Right lung (tissue), 10 donors: Measurements from ENCODE around the gene OR13C4. TPM values are rescaled to one million over a fixed set of nuclear protein-coding genes. Genes with fewer than 3 reads are reported as not detected.
"Not testable (repeated sequence)": the region's sequence is repeated elsewhere in the genome, so short reads cannot be mapped to it uniquely, and the experiment has no call there.

Experiments
- DNase-seq, 2 donors: peaks; one replicate each; pipeline ENCODE4 v3.0.0-alpha.2; 2013
- long read RNA-seq, 8 donors: transcript quantifications; one replicate each; lab custom pipeline, GENCODE V29; 2026
- polyA plus RNA-seq, 5 donors: library from polyadenylated mRNA; unstranded; fragments of 120-200 nt; gene quantifications; one replicate each; pipeline versions ENCODE4 v1.2.1 to v1.2.3, GENCODE V29; 2013; ENCODE audit warnings: inconsistent platforms in 1 of 5, low replicate concordance in 1 of 5; ENCODE audit not compliant: insufficient read length in 5 of 5, insufficient read depth in 1 of 5

The OR13C4 gene
- not detected for polyA plus RNA-seq
- long read RNA-seq, donor 1: 0 reads
- long read RNA-seq, donor 2: 0 reads
- long read RNA-seq, donor 3: 0 reads
- long read RNA-seq, donor 4: 0 reads
- long read RNA-seq, donor 5: 0 reads
- long read RNA-seq, donor 6: 0 reads
- long read RNA-seq, donor 7: 0 reads
- long read RNA-seq, donor 8: 0 reads

- DNase-seq: no peak
Measured at GRCh38 chr9:104527109-104527508, at the start of gene OR13C4. Gene OR13C4, minus strand, starts transcription at chr9:104527209. Its CDS starts 0 bp downstream, at chr9:104527209.

DNA sequence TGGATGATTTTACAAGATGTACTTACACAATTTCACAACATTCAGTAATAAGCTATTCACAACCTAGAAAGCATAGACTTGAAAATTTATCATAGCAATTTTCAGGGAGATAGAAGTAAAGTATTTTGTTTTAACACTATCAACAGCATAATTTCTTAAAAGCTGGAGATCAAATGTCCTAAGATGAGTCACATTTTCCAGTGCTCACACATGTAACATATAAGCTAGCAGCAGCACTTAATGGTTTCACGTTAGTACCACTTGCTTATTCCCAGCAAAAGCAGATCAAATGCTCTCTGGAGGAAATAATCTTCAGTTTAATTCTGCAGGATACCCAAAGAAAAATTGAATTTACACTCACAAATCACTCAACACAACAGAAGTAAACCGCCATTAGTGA lies 48.4 kb upstream of the OR13C4 start:
- DNase-seq: no peak

- DNase-seq: no peak
Measured at GRCh38 chr9:104572612-104573011, 45.6 kb upstream of the OR13C4 start.

- no peak for DNase-seq
Measured at GRCh38 chr9:104568868-104569267, 41.9 kb upstream of the OR13C4 start, which contains the start of gene OR13C8. Gene OR13C8, plus strand, starts transcription at chr9:104569168. Its CDS starts 0 bp downstream, at chr9:104569168.

- DNase-seq: no peak
Measured at GRCh38 chr9:104564358-104564757, 37.3 kb upstream of the OR13C4 start.

DNA sequence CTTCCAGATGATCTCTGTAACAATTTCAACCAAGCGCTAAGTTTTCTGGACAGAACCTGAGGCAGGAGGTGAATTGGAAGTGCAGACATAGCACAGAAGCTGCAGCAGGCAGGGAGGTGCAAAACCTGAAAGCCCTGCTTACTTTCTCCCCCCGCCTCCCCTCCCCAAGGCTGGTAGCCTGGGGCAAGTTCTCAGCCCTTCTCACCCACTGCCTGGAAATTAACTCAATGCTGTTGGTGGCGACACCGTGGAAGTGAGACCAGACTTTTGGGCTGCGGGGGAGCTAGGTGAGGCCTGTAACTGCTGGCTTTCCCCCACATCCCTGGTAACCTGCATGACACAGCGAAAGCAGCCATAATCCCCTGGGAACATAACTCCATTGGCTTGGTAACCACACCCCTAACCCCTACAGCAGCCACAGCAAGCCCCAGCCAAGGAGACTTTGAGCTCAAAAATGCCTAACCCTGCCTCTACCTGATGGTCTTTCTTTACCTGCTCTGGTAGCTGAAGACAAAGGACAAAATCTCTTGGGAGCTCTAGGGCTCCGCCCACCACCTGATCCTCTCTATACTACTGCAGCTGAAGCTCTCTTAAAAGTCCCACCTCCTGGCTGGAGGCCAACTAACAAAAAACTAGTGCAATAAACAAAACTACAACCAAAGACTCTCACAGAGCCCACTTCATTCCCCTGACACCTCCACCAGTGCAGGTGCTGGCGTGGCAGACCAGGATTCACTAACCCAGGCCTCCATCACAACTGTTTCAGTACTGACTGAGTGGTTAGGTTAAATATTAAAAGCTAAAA lies 30.0 kb upstream of the OR13C4 start:
- DNase-seq: no peak

DNA sequence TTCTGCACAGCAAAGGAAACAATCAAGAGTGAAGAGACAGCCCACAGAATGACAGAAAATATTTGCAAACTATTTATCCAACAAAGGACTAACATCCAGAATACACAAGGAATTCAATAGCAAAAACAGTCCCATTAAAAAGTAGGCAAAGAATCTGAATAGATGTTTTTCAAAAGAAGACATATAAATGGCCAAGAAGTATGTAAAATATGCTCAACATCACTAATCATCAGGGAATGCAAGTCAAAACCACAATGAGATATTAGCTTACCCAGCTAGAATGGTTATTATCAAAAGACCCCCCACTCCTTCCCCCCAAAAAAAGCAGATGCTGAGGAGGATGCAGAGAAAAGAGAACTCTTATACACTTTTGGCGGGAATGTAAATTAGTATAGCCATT lies 28.5 kb upstream of the OR13C4 start:
- DNase-seq: no peak

GRCh38 chr9:104553261-104553660 lies 26.3 kb upstream of the OR13C4 start:
- DNase-seq: no peak

GRCh38 chr9:104544644-104545043 lies 17.6 kb upstream of the OR13C4 start:
- DNase-seq: no peak

- DNase-seq: no peak
Measured at GRCh38 chr9:104539275-104539674, 12.3 kb upstream of the OR13C4 start.

DNA sequence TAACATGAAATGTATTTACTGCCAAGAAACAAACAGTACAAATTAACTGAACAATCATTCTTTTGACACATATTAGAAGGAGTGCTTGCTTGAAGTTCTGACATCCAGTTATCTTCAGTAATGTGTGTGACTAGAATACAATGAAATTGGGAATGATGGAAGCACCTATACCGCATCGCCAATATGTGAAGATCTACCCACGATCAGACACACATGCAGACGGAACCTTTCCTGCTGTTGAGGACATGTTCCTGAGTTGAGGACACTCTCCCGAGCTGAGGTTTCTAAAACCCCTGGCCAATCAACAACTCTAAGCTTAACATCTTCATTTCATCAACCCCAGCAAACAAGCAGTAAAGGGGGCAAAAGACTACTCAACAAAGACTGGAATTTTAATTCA lies 9.7 kb upstream of the OR13C4 start, which contains the start of gene OR13C3:
Gene OR13C3, minus strand, starts transcription at position 101 of the 400 bp plus-strand sequence. CDS start 133 bp downstream, outside the sequence.
- DNase-seq: no peak

- DNase-seq: not testable (repeated sequence)
Measured at GRCh38 chr9:104520241-104520640, 6.8 kb downstream of the OR13C4 start.

DNA sequence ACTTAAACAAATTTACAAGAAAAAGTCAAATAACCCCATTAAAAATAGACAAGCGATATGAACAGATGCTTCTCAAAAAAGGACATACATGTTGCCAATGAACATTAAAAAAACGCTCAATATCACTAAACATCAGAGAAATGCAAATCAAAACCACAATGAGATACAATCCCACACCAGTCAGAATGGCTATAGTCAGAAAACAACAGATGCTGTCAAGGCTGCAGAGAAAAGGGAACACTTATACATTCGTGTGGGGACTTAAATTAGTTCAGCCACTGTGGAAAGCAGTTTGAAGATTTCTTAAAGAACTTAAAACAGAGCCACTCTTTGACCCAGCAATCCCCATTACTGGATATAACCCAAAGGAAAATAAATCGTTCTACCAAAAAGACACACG lies 12.1 kb downstream of the OR13C4 start:
- DNase-seq: no peak

GRCh38 chr9:104506565-104506964 lies 20.4 kb downstream of the OR13C4 start:
- no peak for DNase-seq

DNA sequence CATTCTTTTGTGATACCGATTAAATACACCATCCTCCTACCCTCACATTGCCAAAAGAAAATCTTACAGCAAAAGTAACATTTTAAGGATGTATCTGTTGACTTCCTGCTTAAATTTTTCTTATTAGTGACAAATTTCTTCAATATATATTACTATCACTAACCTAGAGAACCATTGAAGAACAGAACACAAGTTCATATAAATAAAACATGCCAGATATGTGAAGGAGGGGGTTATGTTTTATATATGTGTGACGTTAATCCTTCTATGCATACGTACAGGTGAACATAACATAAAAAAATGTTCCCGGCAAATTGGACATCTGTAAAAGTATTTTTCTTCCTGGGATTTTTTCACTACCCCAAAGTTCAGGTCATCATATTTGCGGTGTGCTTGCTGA lies 23.0 kb downstream of the OR13C4 start, which contains the start of gene OR13F1:
Gene OR13F1, plus strand, starts transcription at position 301 of the 400 bp plus-strand sequence. Its CDS starts 0 bp downstream, at position 301.
- DNase-seq: no peak

DNA sequence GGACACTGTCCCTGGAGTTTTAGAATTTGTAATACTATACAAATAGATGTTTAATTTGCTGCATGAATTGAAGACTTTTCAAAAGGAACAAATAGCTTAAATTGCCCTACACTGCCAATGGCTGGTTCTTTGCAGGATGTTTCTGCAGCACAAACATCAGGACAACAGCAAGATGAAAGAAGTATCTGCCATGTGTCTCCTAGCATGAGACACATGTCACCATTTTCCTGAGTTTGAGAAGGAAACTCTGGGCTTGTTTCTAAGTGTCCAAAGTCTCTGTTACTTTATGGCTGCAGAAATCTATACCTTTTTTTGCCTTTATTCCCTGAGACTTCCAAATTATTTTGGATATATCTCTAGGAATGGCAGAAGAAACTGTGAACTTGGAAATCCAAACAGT lies 23.6 kb downstream of the OR13C4 start:
- DNase-seq: no peak

DNA sequence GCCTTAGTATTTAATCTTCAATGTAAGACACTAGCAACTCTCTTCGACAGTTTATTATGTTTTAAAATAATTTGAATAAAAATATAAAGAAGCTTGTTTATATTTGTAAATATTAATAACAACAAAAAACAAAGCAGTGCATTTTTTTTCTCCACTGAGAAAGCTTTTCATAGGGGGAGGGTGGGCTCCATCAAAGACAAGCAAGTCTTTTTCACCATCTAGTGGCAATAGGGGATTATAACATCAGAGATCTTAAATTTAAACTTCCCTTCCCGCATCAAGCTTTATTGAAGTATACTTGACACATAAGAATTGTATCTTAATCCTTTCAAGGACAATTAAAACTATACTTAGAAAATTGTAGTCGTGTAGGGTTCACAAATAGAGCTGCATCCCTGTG lies 32.2 kb downstream of the OR13C4 start:
- no peak for DNase-seq

GRCh38 chr9:104485014-104485413 lies 42.0 kb downstream of the OR13C4 start:
- no peak for DNase-seq

GRCh38 chr9:104482921-104483570 lies 44.0 kb downstream of the OR13C4 start:
- DNase-seq: no peak
